Measurements from ENCODE around the gene BSX. TPM values are rescaled to one million over a fixed set of nuclear protein-coding genes. Genes with fewer than 3 reads are reported as not detected.

The BSX gene
- total RNA-seq, 1 experiment from 2014 or later = not detected

- Mint-ChIP-seq H3K4me1 (ENCODE audit: insufficient read depth, unreplicated experiment) (no peaks in the 10 kb centered on the region), H3K27ac (ENCODE audit: low read depth, unreplicated experiment) (no peak overlapping the region), H3K4me3 (ENCODE audit: unreplicated experiment) (no peak overlapping the region), H3K9me3 (ENCODE audit: unreplicated experiment) (no peaks in the 10 kb centered on the region), H3K27me3 (ENCODE audit: insufficient read depth, unreplicated experiment) (peaks cover 98% of the 10 kb centered on the region), H3K36me3 (ENCODE audit: insufficient read depth, unreplicated experiment) (no peaks in the 10 kb centered on the region)
- ChIA-PET CTCF (interaction anchor here (0.5 to 0.7 kb wide), 2 partner anchors 12 to 1436 kb away, joined by 4 to 5 read pairs; no protein-coding TSS in a partner anchor), POLR2A (no interaction called here)
- no TSS peak for BruUV-seq (replicated peaks)
- no peak for TF ChIP-seq CTCF (IDR thresholded peaks at IDR 0.05; ENCODE audit: unreplicated experiment)
- intact Hi-C loops (cut with micrococcal nuclease) = no loop called here
- DNase-seq (ENCODE audit: unreplicated experiment) = no peak
Observed at GRCh38 chr11:122979815-122980595, 1.6 kb downstream of the BSX start.

- ChIA-PET CTCF (no interaction called here), POLR2A (no interaction called here)
- H3K4me3 Mint-ChIP-seq (ENCODE audit: unreplicated experiment) = no peak overlapping the region
- TF ChIP-seq CTCF (IDR thresholded peaks at IDR 0.05; ENCODE audit: unreplicated experiment) = no peak
- H3K9me3 Mint-ChIP-seq (ENCODE audit: unreplicated experiment) = no peaks in the 10 kb centered on the region
- no peaks in the 10 kb centered on the region for H3K36me3 Mint-ChIP-seq (ENCODE audit: insufficient read depth, unreplicated experiment)
- H3K4me1 Mint-ChIP-seq (ENCODE audit: insufficient read depth, unreplicated experiment) = no peaks in the 10 kb centered on the region
- BruUV-seq (replicated peaks) = no TSS peak
- no peak for DNase-seq (ENCODE audit: unreplicated experiment)
- H3K27ac Mint-ChIP-seq (ENCODE audit: low read depth, unreplicated experiment) = no peak overlapping the region
- peaks cover 100% of the 10 kb centered on the region for H3K27me3 Mint-ChIP-seq (ENCODE audit: insufficient read depth, unreplicated experiment)
- intact Hi-C loops (cut with micrococcal nuclease) = no loop called here
Observed at GRCh38 chr11:122979103-122979814, 2.4 kb downstream of the BSX start.

GRCh38 chr11:122978299-122978620 lies 3.4 kb downstream of the BSX start:
- ChIA-PET POLR2A (no interaction called here), CTCF (no interaction called here)
- TF ChIP-seq CTCF (IDR thresholded peaks at IDR 0.05; ENCODE audit: unreplicated experiment) = no peak
- Mint-ChIP-seq H3K9me3 (ENCODE audit: unreplicated experiment) (no peaks in the 10 kb centered on the region), H3K27ac (ENCODE audit: low read depth, unreplicated experiment) (no peak overlapping the region), H3K36me3 (ENCODE audit: insufficient read depth, unreplicated experiment) (no peaks in the 10 kb centered on the region), H3K4me3 (ENCODE audit: unreplicated experiment) (no peak overlapping the region), H3K4me1 (ENCODE audit: insufficient read depth, unreplicated experiment) (no peaks in the 10 kb centered on the region), H3K27me3 (ENCODE audit: insufficient read depth, unreplicated experiment) (peaks cover 100% of the 10 kb centered on the region)
- intact Hi-C loops (cut with micrococcal nuclease) = no loop called here
- BruUV-seq (replicated peaks) = no TSS peak
- no peak for DNase-seq (ENCODE audit: unreplicated experiment)

- Mint-ChIP-seq H3K4me1 (ENCODE audit: insufficient read depth, unreplicated experiment) (no peaks in the 10 kb centered on the region), H3K4me3 (ENCODE audit: unreplicated experiment) (no peak overlapping the region)
- intact Hi-C loops (cut with micrococcal nuclease) = no loop called here
Observed at GRCh38 chr11:122977470-122978298, 4.0 kb downstream of the BSX start.

More at GRCh38 chr11:122977470-122978298, 4.0 kb downstream of the BSX start:
- TF ChIP-seq CTCF (IDR thresholded peaks at IDR 0.05; ENCODE audit: unreplicated experiment) = no peak
- Mint-ChIP-seq H3K9me3 (ENCODE audit: unreplicated experiment) (no peaks in the 10 kb centered on the region), H3K27ac (ENCODE audit: low read depth, unreplicated experiment) (no peak overlapping the region), H3K27me3 (ENCODE audit: insufficient read depth, unreplicated experiment) (peaks cover 100% of the 10 kb centered on the region), H3K36me3 (ENCODE audit: insufficient read depth, unreplicated experiment) (no peaks in the 10 kb centered on the region)
- ChIA-PET POLR2A (no interaction called here), CTCF (interaction anchor here (0.6 kb wide), 1 partner anchor 27 kb away, joined by 3 read pairs; no protein-coding TSS in a partner anchor)
- DNase-seq (ENCODE audit: unreplicated experiment) = no peak
- BruUV-seq (replicated peaks) = no TSS peak
